Measurements from ENCODE around the gene PDE7B. TPM values are rescaled to one million over a fixed set of nuclear protein-coding genes. Genes with fewer than 3 reads are reported as not detected.

PDE7B gene
- total and polyA plus RNA-seq, 9 of the 15 experiments (the other 6 are each of a cell fraction or from before 2014, with no cell fraction given), result 0.01 TPM; not detected in 8

- in situ Hi-C loops (cut with MboI) (no loop called here), intact Hi-C loops (cut with micrococcal nuclease) (no loop called here)
- DNase-seq (ENCODE audit: extremely low read depth in 1 of 4, low spot score in 3 of 4), result no peak
- H3K36me3 ChIP-seq (ENCODE audit: control insufficient read depth, insufficient read depth, low read length), result no peaks in the 10 kb centered on the region
- no peak overlapping the region for H3K4me2 ChIP-seq (ENCODE audit: insufficient read depth, low read length)
- no peaks in the 10 kb centered on the region for H3K9me3 ChIP-seq (replicated peaks; ENCODE audit: control insufficient read depth, insufficient read depth, low read depth, low read length)
- ATAC-seq, result no peak
- no peak overlapping the region for H2AFZ ChIP-seq (ENCODE audit: low read depth, low read length)
- H4K20me1 ChIP-seq (replicated peaks; ENCODE audit: control insufficient read depth, insufficient read depth, low read length), result no peaks in the 10 kb centered on the region
- H3K9me1 ChIP-seq (ENCODE audit: control insufficient read depth, insufficient read depth, low read length), result no peaks in the 10 kb centered on the region
- H3K27ac ChIP-seq (ENCODE audit: extremely low read depth, low read depth, low read length), result no peak overlapping the region
- no peak for FAIRE-seq
- no peaks in the 10 kb centered on the region for H3K4me1 ChIP-seq (replicated peaks in 1 of 2; ENCODE audit: control insufficient read depth in 2 of 2, insufficient read depth in 2 of 2, low read length in 2 of 2)
- no peak overlapping the region for H3K9ac ChIP-seq (ENCODE audit: insufficient read depth in 1 of 2, low read depth in 2 of 2, low read length in 2 of 2)
- 3% methylated on average over 2 of the region's 2 CpGs for WGBS (ENCODE audit: insufficient coverage, low coverage, missing lambda C conversion rate)
- H3K79me2 ChIP-seq (ENCODE audit: control insufficient read depth, insufficient read depth, low read length), result no peaks in the 10 kb centered on the region
- no peak overlapping the region for H3K4me3 ChIP-seq
- BruUV-seq (replicated peaks), result no TSS peak
- CTCF ChIA-PET (ENCODE audit: low intra/inter-chr PET ratio), result no interaction called here
- H3K27me3 ChIP-seq (ENCODE audit: control insufficient read depth in 2 of 2, insufficient read depth in 2 of 2, low read length in 2 of 2), result peaks cover 0 to 2% of the 10 kb centered on the region in 2 experiments; a peak in 1 of 5 replicates
- TF ChIP-seq NBN (IDR thresholded peaks at IDR 0.05; ENCODE audit: low read depth) (no peak), FOXA3 (CRISPR knock-in tag; conservative IDR thresholded peaks at IDR 0.05 in 1 of 2, IDR thresholded peaks at IDR 0.05 in 1 of 2) (no peak), POLR2H (tag; IDR thresholded peaks at IDR 0.05; ENCODE audit: low read depth) (no peak), HNRNPK (IDR thresholded peaks at IDR 0.05; ENCODE audit: low read depth, low read length, poor library complexity, severe bottlenecking) (no peak)
- POLR2A ChIA-PET, result no interaction called here
Observed at GRCh38 chr6:135819665-135820064, 31.8 kb upstream of the PDE7B start.

GRCh38 chr6:135820340-135820739 lies 31.2 kb upstream of the PDE7B start:
- Histone ChIP-seq H3K9ac (ENCODE audit: insufficient read depth in 1 of 2, low read depth in 2 of 2, low read length in 2 of 2) (no peak overlapping the region), H3K4me1 (replicated peaks in 1 of 2; ENCODE audit: control insufficient read depth in 2 of 2, insufficient read depth in 2 of 2, low read length in 2 of 2) (no peaks in the 10 kb centered on the region), H3K4me3 (no peak overlapping the region), H3K4me2 (ENCODE audit: insufficient read depth, low read length) (no peak overlapping the region), H3K27ac (ENCODE audit: extremely low read depth, low read depth, low read length) (no peak overlapping the region), H3K9me1 (ENCODE audit: control insufficient read depth, insufficient read depth, low read length) (no peaks in the 10 kb centered on the region), H3K27me3 (ENCODE audit: control insufficient read depth in 2 of 2, insufficient read depth in 2 of 2, low read length in 2 of 2) (peaks cover 0 to 2% of the 10 kb centered on the region in 2 experiments; a peak in 1 of 5 replicates), H3K36me3 (ENCODE audit: control insufficient read depth, insufficient read depth, low read length) (no peaks in the 10 kb centered on the region), H4K20me1 (replicated peaks; ENCODE audit: control insufficient read depth, insufficient read depth, low read length) (no peaks in the 10 kb centered on the region), H2AFZ (ENCODE audit: low read depth, low read length) (no peak overlapping the region), H3K79me2 (ENCODE audit: control insufficient read depth, insufficient read depth, low read length) (no peaks in the 10 kb centered on the region), H3K9me3 (replicated peaks; ENCODE audit: control insufficient read depth, insufficient read depth, low read depth, low read length) (no peaks in the 10 kb centered on the region)
- DNase-seq (ENCODE audit: extremely low read depth in 1 of 4, low spot score in 3 of 4), result no peak
- TF ChIP-seq WHSC1 (IDR thresholded peaks at IDR 0.05; ENCODE audit: low read length), result no peak
- TF ChIP-seq HNRNPUL1 (IDR thresholded peaks at IDR 0.05; ENCODE audit: low read length), result no peak
- no peak for TF ChIP-seq ZC3H4 (CRISPR knock-in tag; IDR thresholded peaks at IDR 0.05; ENCODE audit: borderline replicate concordance)
- no peak for TF ChIP-seq ZNF644 (tag; IDR thresholded peaks at IDR 0.05; ENCODE audit: low read depth)
- no peak for TF ChIP-seq ZFP1 (CRISPR knock-in tag; IDR thresholded peaks at IDR 0.05)
- TF ChIP-seq ZNF316 (IDR thresholded peaks at IDR 0.05), result no peak
- no peak for TF ChIP-seq NFXL1 (CRISPR knock-in tag; IDR thresholded peaks at IDR 0.05)
- TF ChIP-seq ZKSCAN8 (CRISPR knock-in tag; IDR thresholded peaks at IDR 0.05), result no peak
- no peak for TF ChIP-seq FOXA3 (CRISPR knock-in tag; conservative IDR thresholded peaks at IDR 0.05 in 1 of 2, IDR thresholded peaks at IDR 0.05 in 1 of 2)
- no peak for TF ChIP-seq GATAD2B (IDR thresholded peaks at IDR 0.05; ENCODE audit: borderline replicate concordance)
- TF ChIP-seq CBFA2T3 (IDR thresholded peaks at IDR 0.05), result no peak
- no peak for TF ChIP-seq HDAC3 (IDR thresholded peaks at IDR 0.05; ENCODE audit: borderline replicate concordance, partially characterized antibody)
- TF ChIP-seq ZNF311 (CRISPR knock-in tag; IDR thresholded peaks at IDR 0.05), result no peak
- TF ChIP-seq JUND (IDR thresholded peaks at IDR 0.05; ENCODE audit: borderline replicate concordance, low read depth, low read length), result no peak
- TF ChIP-seq JUND (tag; IDR thresholded peaks at IDR 0.05; ENCODE audit: borderline replicate concordance, low read depth, low read length), result no peak
- no peak for ATAC-seq
- in situ Hi-C loops (cut with MboI), result no loop called here
- intact Hi-C loops (cut with micrococcal nuclease), result no loop called here
- no TSS peak for BruUV-seq (replicated peaks)
- ChIA-PET CTCF (ENCODE audit: low intra/inter-chr PET ratio) (interaction anchor here (0.6 kb wide), 1 partner anchor 286 kb away, joined by 3 read pairs; no protein-coding TSS in a partner anchor), POLR2A (no interaction called here)
- no peak for FAIRE-seq
- WGBS (ENCODE audit: insufficient coverage, low coverage, missing lambda C conversion rate), result 3% methylated on average over 6 of the region's 6 CpGs
